ENCODE measurements around the gene DCP2.

DCP2 gene

GRCh38 chr5:113059232-113060040, 82.8 kb downstream of the DCP2 start:
- no peak for DNase-seq
- H3K27me3 Mint-ChIP-seq, result no peaks in the 10 kb centered on the region
- H3K27ac Mint-ChIP-seq, result peak overlapping the region; percentile 10 to 92
- no peak for ATAC-seq
- H3K9me3 Mint-ChIP-seq, result no peaks in the 10 kb centered on the region
- no peak overlapping the region for H3K4me3 Mint-ChIP-seq
- peaks cover 42% of the 10 kb centered on the region for H3K4me1 Mint-ChIP-seq

DNA sequence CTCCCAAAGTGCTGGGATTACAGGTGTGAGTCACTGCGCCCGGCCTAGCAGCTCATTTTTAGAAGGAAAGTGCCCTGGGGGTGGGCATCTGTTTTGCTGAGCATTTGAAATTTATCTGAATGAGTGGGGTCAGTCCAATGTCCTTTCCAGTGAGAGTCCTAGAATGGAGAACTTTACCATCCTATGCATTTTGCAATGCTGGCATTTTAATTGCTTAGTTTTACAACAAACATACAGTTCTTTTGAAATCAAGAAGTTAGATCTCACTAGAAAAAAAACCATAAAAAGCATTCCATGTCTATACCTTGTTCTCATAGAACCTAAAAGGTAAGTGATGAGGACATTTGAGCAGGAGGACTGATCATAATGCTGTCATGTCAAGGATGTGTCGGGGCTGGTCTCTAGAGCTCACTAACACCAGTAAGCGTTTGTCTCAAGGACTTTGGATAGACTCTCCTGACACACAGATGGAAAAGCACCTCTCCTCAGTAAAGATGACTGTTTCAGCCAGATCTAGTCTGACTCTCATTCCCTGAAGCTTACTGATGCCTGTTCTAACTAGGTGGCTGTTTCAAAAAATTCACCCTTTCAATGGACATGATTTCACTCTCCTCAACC, 83.9 kb downstream of the DCP2 start:
- H3K27ac Mint-ChIP-seq, result no peak overlapping the region
- H3K4me1 Mint-ChIP-seq, result peaks cover 53% of the 10 kb centered on the region
- no peak for DNase-seq
- H3K4me3 Mint-ChIP-seq, result no peak overlapping the region
- no peaks in the 10 kb centered on the region for H3K9me3 Mint-ChIP-seq
- ATAC-seq, result no peak
- no peaks in the 10 kb centered on the region for H3K27me3 Mint-ChIP-seq

- peaks cover 66% of the 10 kb centered on the region for H3K4me1 Mint-ChIP-seq
- H3K27ac Mint-ChIP-seq, result peak overlapping the region; percentile 77 to 89
- ATAC-seq (peak; percentile 53), DNase-seq (no peak)
- H3K4me3 Mint-ChIP-seq, result peak overlapping the region; percentile 25 to 63
- no peaks in the 10 kb centered on the region for H3K9me3 Mint-ChIP-seq
- no peaks in the 10 kb centered on the region for H3K27me3 Mint-ChIP-seq
Measured at GRCh38 chr5:113061846-113062780, 85.5 kb downstream of the DCP2 start.

DNA sequence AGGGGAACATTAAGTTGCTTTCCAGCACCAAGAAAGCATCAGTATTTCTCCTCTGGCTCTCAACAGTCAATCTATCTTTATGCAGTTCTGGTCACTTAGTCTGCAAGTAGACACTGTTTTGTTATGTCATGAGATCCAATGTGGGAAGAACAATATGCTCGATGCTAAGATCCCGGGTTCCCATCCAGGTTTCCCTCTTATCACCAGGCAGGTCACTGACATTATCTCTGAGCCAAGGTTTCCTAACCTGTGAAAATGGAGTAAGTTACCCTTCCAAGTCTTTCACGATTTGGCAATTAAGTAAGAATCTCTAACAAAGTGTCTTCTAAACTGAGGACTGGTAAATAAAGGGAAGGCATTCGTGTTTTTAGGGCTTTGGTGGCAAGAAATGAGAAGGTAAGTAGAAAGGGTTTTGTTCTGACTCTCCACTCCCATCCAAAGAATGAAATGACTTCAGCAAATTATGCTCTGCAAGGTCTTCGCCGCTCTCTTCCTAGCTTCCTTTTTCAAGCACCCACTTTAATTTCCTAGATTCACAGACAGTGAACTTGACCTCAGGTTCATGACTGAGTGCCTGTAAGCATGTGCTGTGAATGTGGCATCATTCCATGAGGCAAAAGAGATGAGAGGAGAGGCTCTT, 86.4 kb downstream of the DCP2 start:
- H3K4me1 Mint-ChIP-seq, result peaks cover 68% of the 10 kb centered on the region
- peak overlapping the region in 1 of 2 donors; percentile 63 for H3K4me3 Mint-ChIP-seq
- H3K9me3 Mint-ChIP-seq, result no peaks in the 10 kb centered on the region
- H3K27ac Mint-ChIP-seq, result peak overlapping the region in 1 of 2 donors; percentile 89
- no peaks in the 10 kb centered on the region for H3K27me3 Mint-ChIP-seq
- ATAC-seq (peak; percentile 29), DNase-seq (no peak)

DNA sequence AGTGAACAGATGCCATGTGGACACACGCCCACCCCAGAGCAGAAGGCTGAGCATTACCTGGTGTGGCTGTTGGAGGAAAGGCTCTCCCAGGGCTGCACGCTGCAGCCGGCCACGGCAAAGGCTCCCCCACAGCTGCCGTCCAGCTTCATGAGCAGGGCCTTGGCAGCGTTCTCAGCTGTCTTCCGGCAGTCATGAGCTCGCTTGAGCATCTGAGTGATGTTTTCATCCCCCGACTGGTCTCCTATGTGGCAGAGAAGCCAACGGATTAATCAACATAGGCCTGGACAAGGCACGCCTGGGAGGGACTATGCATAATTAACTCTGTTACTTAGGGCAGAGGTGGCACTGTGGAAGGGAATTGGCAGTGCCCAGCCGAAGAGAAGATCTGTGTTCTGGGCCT, 87.3 kb downstream of the DCP2 start:
- no peak overlapping the region for H3K4me3 Mint-ChIP-seq
- no peaks in the 10 kb centered on the region for H3K27me3 Mint-ChIP-seq
- H3K27ac Mint-ChIP-seq, result no peak overlapping the region
- peaks cover 68% of the 10 kb centered on the region for H3K4me1 Mint-ChIP-seq
- no peak for ATAC-seq
- H3K9me3 Mint-ChIP-seq, result no peaks in the 10 kb centered on the region
- DNase-seq, result no peak

DNA sequence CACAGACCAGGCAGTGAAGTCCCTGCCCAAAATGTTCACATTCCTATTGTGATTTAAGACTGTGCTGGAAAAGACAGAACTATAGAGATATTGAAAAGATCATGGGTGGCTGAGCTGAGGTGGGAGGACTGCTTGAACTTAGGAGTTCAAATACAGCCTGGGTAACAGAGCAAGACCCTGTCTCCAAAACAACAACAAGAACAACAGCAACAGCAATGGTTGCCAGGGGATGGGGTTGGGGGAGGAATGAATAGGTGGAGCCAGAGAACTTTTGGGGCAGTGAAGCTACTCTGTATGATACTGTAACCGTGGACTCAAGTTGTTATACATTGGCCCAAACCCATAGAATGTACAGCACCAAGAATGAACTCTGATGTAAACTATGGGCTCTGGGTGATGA, 88.2 kb downstream of the DCP2 start:
- H3K27ac Mint-ChIP-seq, result no peak overlapping the region
- no peaks in the 10 kb centered on the region for H3K9me3 Mint-ChIP-seq
- H3K4me3 Mint-ChIP-seq, result no peak overlapping the region
- peaks cover 63% of the 10 kb centered on the region for H3K4me1 Mint-ChIP-seq
- DNase-seq (no peak), ATAC-seq (no peak)
- H3K27me3 Mint-ChIP-seq, result no peaks in the 10 kb centered on the region

GRCh38 chr5:113065626-113066025, 89.0 kb downstream of the DCP2 start:
- Mint-ChIP-seq H3K4me1 (peaks cover 62% of the 10 kb centered on the region), H3K4me3 (no peak overlapping the region), H3K9me3 (no peaks in the 10 kb centered on the region), H3K27me3 (no peaks in the 10 kb centered on the region), H3K27ac (peak overlapping the region in 1 of 2 donors; percentile 19)
- no peak for ATAC-seq
- no peak for DNase-seq

- DNase-seq, result no peak
- Mint-ChIP-seq H3K9me3 (no peaks in the 10 kb centered on the region), H3K27ac (no peak overlapping the region), H3K4me1 (peaks cover 48% of the 10 kb centered on the region), H3K4me3 (no peak overlapping the region), H3K27me3 (no peaks in the 10 kb centered on the region)
- no peak for ATAC-seq
Measured at GRCh38 chr5:113067635-113068344, 91.2 kb downstream of the DCP2 start.

DNA sequence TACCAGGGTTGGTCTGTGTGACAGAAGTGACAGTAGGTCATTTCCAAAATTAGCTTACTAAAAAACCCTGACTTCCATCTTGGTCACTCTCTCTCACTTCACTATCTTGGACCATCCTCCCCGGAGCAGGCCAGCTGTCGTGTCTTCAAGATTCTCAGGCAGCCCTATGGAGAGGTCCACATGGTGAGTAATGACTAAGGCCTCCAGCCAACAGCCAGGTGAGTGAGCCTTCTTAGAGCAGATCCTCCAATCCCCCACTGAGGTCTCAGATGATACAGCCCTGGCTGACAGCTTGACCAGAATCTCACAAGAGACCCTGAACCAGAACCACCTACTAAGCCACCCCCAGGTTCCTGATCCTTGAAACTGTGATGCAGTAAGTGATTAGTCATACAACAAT, 92.0 kb downstream of the DCP2 start:
- no peak overlapping the region for H3K27ac Mint-ChIP-seq
- H3K4me3 Mint-ChIP-seq, result no peak overlapping the region
- no peak for DNase-seq
- ATAC-seq, result peak; percentile 37
- H3K27me3 Mint-ChIP-seq, result no peaks in the 10 kb centered on the region
- H3K4me1 Mint-ChIP-seq, result peaks cover 48% of the 10 kb centered on the region
- no peaks in the 10 kb centered on the region for H3K9me3 Mint-ChIP-seq
